Measurements from ENCODE around the gene CHI3L1.

The CHI3L1 gene

GRCh38 chr1:203180611-203181330 is 5.7 kb downstream of the CHI3L1 start:
- DNase-seq = no peak

GRCh38 chr1:203179667-203180005 is 6.9 kb downstream of the CHI3L1 start:
- no peak for DNase-seq

GRCh38 chr1:203178821-203179666 is 7.5 kb downstream of the CHI3L1 start:
- DNase-seq = no peak

- DNase-seq = no peak
Measured at GRCh38 chr1:203178083-203178482, 8.4 kb downstream of the CHI3L1 start.

GRCh38 chr1:203177470-203178039 is 8.9 kb downstream of the CHI3L1 start:
- DNase-seq = no peak

- no peak for DNase-seq
Measured at GRCh38 chr1:203177036-203177405, 9.5 kb downstream of the CHI3L1 start.

- no peak for DNase-seq
Measured at GRCh38 chr1:203176273-203177035, 10.1 kb downstream of the CHI3L1 start.

GRCh38 chr1:203175827-203176241 is 10.7 kb downstream of the CHI3L1 start:
- DNase-seq = no peak

- DNase-seq = no peak
Measured at GRCh38 chr1:203175237-203175826, 11.2 kb downstream of the CHI3L1 start, which contains the start of gene MYBPH. TSS of gene MYBPH (minus strand) at chr1:203175826. CDS start at chr1:203175755, 71 bp downstream.

- DNase-seq = no peak
Measured at GRCh38 chr1:203174324-203174985, 12.0 kb downstream of the CHI3L1 start.

- no peak for DNase-seq
Measured at GRCh38 chr1:203173566-203173965, 12.9 kb downstream of the CHI3L1 start.

- DNase-seq = no peak
Measured at GRCh38 chr1:203173011-203173555, 13.4 kb downstream of the CHI3L1 start.

GRCh38 chr1:203172184-203173010 is 14.1 kb downstream of the CHI3L1 start:
- no peak for DNase-seq

- no peak for DNase-seq
Measured at GRCh38 chr1:203171341-203172183, 14.9 kb downstream of the CHI3L1 start.

GRCh38 chr1:203170625-203171330 is 15.7 kb downstream of the CHI3L1 start:
- DNase-seq = no peak

- DNase-seq = no peak
Measured at GRCh38 chr1:203169770-203170520, 16.6 kb downstream of the CHI3L1 start.

- no peak for DNase-seq
Measured at GRCh38 chr1:203168991-203169390, 17.5 kb downstream of the CHI3L1 start.

GRCh38 chr1:203168256-203168786 is 18.2 kb downstream of the CHI3L1 start:
- no peak for DNase-seq

Measured in amniotic stem cell (primary cell).